A549 (cell line): ENCODE data around the gene CD164L2.

ENCODE experiments used
- EP300 ChIP-seq, 2 experiments: fragments of >200 bp; sonication (Bioruptor Twin); formaldehyde crosslinking; IDR thresholded peaks; 2 replicates in 1 of 2; 3 replicates in 1 of 2; pipeline ENCODE4 v1.6.1; 2016 to 2017
- HEYL ChIP-seq: fragments of 250-450 bp; sonication (Bioruptor Pico); IDR thresholded peaks from 2 replicates; pipeline ENCODE4 v1.8.0; 2021; ENCODE audit warnings: mild to moderate bottlenecking, moderate library complexity
- JUN ChIP-seq, 2 experiments: fragments of >200 bp; sonication (Bioruptor Twin); formaldehyde crosslinking; IDR thresholded peaks; 2 replicates in 1 of 2; 3 replicates in 1 of 2; pipeline ENCODE4 v1.6.1; 2016 to 2017
- MAX ChIP-seq: IDR thresholded peaks from 2 replicates; pipeline ENCODE4 v1.6.1; 2012
- PHF8 ChIP-seq: fragments of 200-600 bp; sonication (generic); IDR thresholded peaks from 2 replicates; pipeline ENCODE4 v1.6.1; 2016; ENCODE audit warnings: low read depth, mild to moderate bottlenecking, antibody characterized with exemption, moderate library complexity, borderline replicate concordance
- POLR2A ChIP-seq: IDR thresholded peaks from 2 replicates; pipeline ENCODE4 v1.6.1; 2012; ENCODE audit warnings: mild to moderate bottlenecking, low read length
- POLR2AphosphoS2 ChIP-seq: conservative IDR thresholded peaks from 2 replicates; pipeline ENCODE4 v1.6.1; 2012; ENCODE audit warnings: low read length, improper control_type of control experiment, inconsistent platforms
- RFX5 ChIP-seq: fragments of 450-650 bp; IDR thresholded peaks from 2 replicates; pipeline ENCODE4 v1.7.1; 2014; ENCODE audit warnings: antibody characterized with exemption, mild to moderate bottlenecking, moderate library complexity
- SMC3 ChIP-seq: fragments of >200 bp; sonication (Bioruptor Twin); formaldehyde crosslinking; IDR thresholded peaks from 3 replicates; pipeline ENCODE4 v1.6.1; 2018; ENCODE audit warnings: inconsistent platforms
- ZFP36 ChIP-seq: fragments of 450-650 bp; IDR thresholded peaks from 2 replicates; pipeline ENCODE4 v1.6.1; 2014; ENCODE audit warnings: borderline replicate concordance; ENCODE audit not compliant: partially characterized antibody
- TF ChIP-seq, protein P1 (sequence below): fragments of >200 bp; sonication (Bioruptor Twin); formaldehyde crosslinking; IDR thresholded peaks from 3 replicates; pipeline ENCODE4 v1.5.1; 2016

- TF ChIP-seq, protein P1, sequence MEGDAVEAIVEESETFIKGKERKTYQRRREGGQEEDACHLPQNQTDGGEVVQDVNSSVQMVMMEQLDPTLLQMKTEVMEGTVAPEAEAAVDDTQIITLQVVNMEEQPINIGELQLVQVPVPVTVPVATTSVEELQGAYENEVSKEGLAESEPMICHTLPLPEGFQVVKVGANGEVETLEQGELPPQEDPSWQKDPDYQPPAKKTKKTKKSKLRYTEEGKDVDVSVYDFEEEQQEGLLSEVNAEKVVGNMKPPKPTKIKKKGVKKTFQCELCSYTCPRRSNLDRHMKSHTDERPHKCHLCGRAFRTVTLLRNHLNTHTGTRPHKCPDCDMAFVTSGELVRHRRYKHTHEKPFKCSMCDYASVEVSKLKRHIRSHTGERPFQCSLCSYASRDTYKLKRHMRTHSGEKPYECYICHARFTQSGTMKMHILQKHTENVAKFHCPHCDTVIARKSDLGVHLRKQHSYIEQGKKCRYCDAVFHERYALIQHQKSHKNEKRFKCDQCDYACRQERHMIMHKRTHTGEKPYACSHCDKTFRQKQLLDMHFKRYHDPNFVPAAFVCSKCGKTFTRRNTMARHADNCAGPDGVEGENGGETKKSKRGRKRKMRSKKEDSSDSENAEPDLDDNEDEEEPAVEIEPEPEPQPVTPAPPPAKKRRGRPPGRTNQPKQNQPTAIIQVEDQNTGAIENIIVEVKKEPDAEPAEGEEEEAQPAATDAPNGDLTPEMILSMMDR = no peak
- TF ChIP-seq HEYL (CRISPR knock-in tag) (no peak), MAX (no peak), PHF8 (no peak), RFX5 (no peak), POLR2AphosphoS2 (no peak), POLR2A (no peak), ZFP36 (no peak), EP300 (IDR thresholded peaks at IDR 0.05) (no peak), SMC3 (no peak), JUN (IDR thresholded peaks at IDR 0.05) (no peak)
Observed at GRCh38 chr1:27343639-27344025, 39.5 kb downstream of the CD164L2 start.
